Mucosa of descending colon (tissue), 3 donors: ENCODE measurements around the gene TUBB6. TPM values are rescaled to one million over a fixed set of nuclear protein-coding genes. Genes with fewer than 3 reads are reported as not detected.

ENCODE experiments used
- ATAC-seq: fragments of 200-7000 bp; cut with Tn5 transposase; one replicate; pipeline ENCODE4 v1.9.1; 2020; ENCODE audit warnings: mild to moderate bottlenecking, moderate library complexity
- DNase-seq, 3 donors: peaks; one replicate each; pipeline ENCODE4 v3.0.0-alpha.2; 2020
- H3K36me3 ChIP-seq: fragments of 200-600 bp; one replicate; pipeline ENCODE4 v1.8.0; 2021; ENCODE audit warnings: low read depth, mild to moderate bottlenecking
- H3K4me1 ChIP-seq: fragments of 200-600 bp; one replicate; pipeline ENCODE4 v1.8.0; 2021; ENCODE audit warnings: low read depth, mild to moderate bottlenecking
- H3K4me3 ChIP-seq: fragments of 200-600 bp; one replicate; pipeline ENCODE4 v1.8.0; 2021; ENCODE audit warnings: mild to moderate bottlenecking
- H3K9me3 ChIP-seq: fragments of 200-600 bp; one replicate; pipeline ENCODE4 v1.8.0; 2021; ENCODE audit warnings: mild to moderate bottlenecking
- CTCF ChIP-seq: fragments of 200-600 bp; IDR thresholded peaks from one replicate; pipeline ENCODE4 v1.8.0; 2022; ENCODE audit warnings: antibody characterized with exemption, mild to moderate bottlenecking
- intact Hi-C, 2 donors: fragments of 100-400 bp; cut with DNase I in 1 of 2; cut with micrococcal nuclease in 1 of 2; formaldehyde crosslinking; loops; one replicate each; pipeline versions ENCODE4 v1.11.0 to v1.11.1; 2022; cut with DNase I, micrococcal nuclease
- long read RNA-seq, 2 donors: library from polyadenylated mRNA; unstranded; transcript quantifications; one replicate each; pipeline ENCODE4 v2.0.0, GENCODE V29; 2019 to 2021
- total RNA-seq, 3 donors: library from RNA; stranded (reverse); fragmentation: NEBNext Ultra II Directional in 2 of 3; extraction: Animal tissue kit (Norgen Biotek cat#: 25700) in 2 of 3; gene quantifications; one replicate each; pipeline versions ENCODE4 v1.2.1 to v1.2.4, GENCODE V29; 2021 to 2023
- donor health status: DM: no; HTN: no; CAD: no; lungs with moderate emphysema.
- donor health status: DM: no; HTN: no; CAD: no.
- donor health status: DM: no; HTN: yes; CAD: no.

Gene TUBB6
- 100 to 1,000 TPM in 1 of 3 donors, 10 to 100 TPM in 1, 1 to 10 TPM in 1; 9.2 to 116 (median 32.9) TPM for total RNA-seq
- long read RNA-seq, donor 1, transcript TUBB6-203 (4 exons, 788 nt), result minor isoform, 7 of 259 reads
- long read RNA-seq, donor 1, transcript TUBB6-213 (4 exons, 1,017 nt), result minor isoform, 14 of 259 reads
- long read RNA-seq, donor 1, transcript TUBB6-202 (3 exons, 2,163 nt), result minor isoform, 9 of 259 reads
- long read RNA-seq, donor 1, transcript TUBB6-201 (4 exons, 2,064 nt), result major isoform, 172 of 259 reads
- long read RNA-seq, donor 1, partial matches to known transcripts, result 40 of 259 reads
- long read RNA-seq, donor 1, other reads (novel, unspliced or antisense), result 11 of 259 reads
- long read RNA-seq, donor 2, transcript TUBB6-201 (4 exons, 2,064 nt), result major isoform, 25 of 36 reads
- long read RNA-seq, donor 2, partial matches to known transcripts, result 1 of 36 reads
- long read RNA-seq, donor 2, other reads (novel, unspliced or antisense), result 5 of 36 reads

GRCh38 chr18:12307701-12308385 is at the start of gene TUBB6:
Gene TUBB6, plus strand, starts transcription at chr18:12308241. Its CDS starts 52 bp downstream, at chr18:12308293.
- Histone ChIP-seq H3K4me3 (peak within 1 kb of the TSS; percentile 17), H3K36me3 (no peaks in the 10 kb centered on the region), H3K9me3 (peaks cover 4% of the 10 kb centered on the region), H3K4me1 (peaks cover 10% of the 10 kb centered on the region)
- no peak for TF ChIP-seq CTCF
- ATAC-seq (peak; percentile 63), DNase-seq (peak; percentile 42 to 73 (median 62))
- intact Hi-C loops, result no loop called here

GRCh38 chr18:12258719-12259705 is 49.0 kb upstream of the TUBB6 start:
- H3K9me3 ChIP-seq, result no peaks in the 10 kb centered on the region
- no peaks in the 10 kb centered on the region for H3K4me1 ChIP-seq
- TF ChIP-seq CTCF, result no peak
- H3K36me3 ChIP-seq, result no peaks in the 10 kb centered on the region
- ATAC-seq (no peak), DNase-seq (no peak)
- no peak overlapping the region for H3K4me3 ChIP-seq
- intact Hi-C loops, result no loop called here

GRCh38 chr18:12262748-12263147 is 45.3 kb upstream of the TUBB6 start:
- TF ChIP-seq CTCF, result no peak
- ATAC-seq (no peak), DNase-seq (no peak)
- H3K4me3 ChIP-seq, result no peak overlapping the region
- intact Hi-C loops, result no loop called here
- no peaks in the 10 kb centered on the region for H3K9me3 ChIP-seq
- H3K4me1 ChIP-seq, result no peaks in the 10 kb centered on the region
- no peaks in the 10 kb centered on the region for H3K36me3 ChIP-seq

- DNase-seq (no peak), ATAC-seq (no peak)
- no peak for TF ChIP-seq CTCF
- intact Hi-C loops, result no loop called here
- Histone ChIP-seq H3K9me3 (no peaks in the 10 kb centered on the region), H3K4me1 (no peaks in the 10 kb centered on the region), H3K36me3 (no peaks in the 10 kb centered on the region), H3K4me3 (no peak overlapping the region)
These were observed 43.2 kb upstream of the TUBB6 start for GRCh38 chr18:12264864-12265263.
